H9 (cell line): ENCODE measurements around the gene FASTKD2. TPM values are rescaled to one million over a fixed set of nuclear protein-coding genes. Genes with fewer than 3 reads are reported as not detected.

Experiments
- DNase-seq: peaks from one replicate; pipeline ENCODE4 v3.0.0-alpha.2; 2017
- H2AFZ ChIP-seq: one replicate; pipeline ENCODE4 v1.6.1; 2013; ENCODE audit warnings: mild to moderate bottlenecking, low read length, control low read depth, moderate library complexity
- H2AK5ac ChIP-seq: 2 replicates; pipeline ENCODE4 v1.6.1; 2013; ENCODE audit warnings: low read length, control low read depth, mixed read lengths; ENCODE audit not compliant: insufficient read length
- H2BK120ac ChIP-seq: one replicate; pipeline ENCODE4 v1.6.1; 2013; ENCODE audit warnings: low read depth, mild to moderate bottlenecking, low read length, control low read depth, inconsistent platforms; ENCODE audit not compliant: poor library complexity, severe bottlenecking
- H2BK12ac ChIP-seq: 2 replicates; pipeline ENCODE4 v1.6.1; 2013; ENCODE audit warnings: low read length, control low read depth, mixed read lengths, low read depth; ENCODE audit not compliant: insufficient read length
- H2BK15ac ChIP-seq: 2 replicates; pipeline ENCODE4 v1.6.1; 2013; ENCODE audit warnings: low read depth, low read length, control low read depth
- H2BK20ac ChIP-seq: one replicate; pipeline ENCODE4 v1.6.1; 2013; ENCODE audit warnings: low read depth, mild to moderate bottlenecking, low read length, control low read depth, inconsistent platforms; ENCODE audit not compliant: poor library complexity, severe bottlenecking
- H2BK5ac ChIP-seq: 2 replicates; pipeline ENCODE4 v1.6.1; 2013; ENCODE audit warnings: low read length, control low read depth, mixed read lengths; ENCODE audit not compliant: insufficient read length
- H3K14ac ChIP-seq: 2 replicates; pipeline ENCODE4 v1.6.1; 2013; ENCODE audit warnings: low read length, control low read depth; ENCODE audit not compliant: insufficient read depth
- H3K18ac ChIP-seq: 2 replicates; pipeline ENCODE4 v1.6.1; 2013; ENCODE audit warnings: low read depth, mild to moderate bottlenecking, mixed read lengths, low read length, control low read depth; ENCODE audit not compliant: insufficient read length
- H3K23ac ChIP-seq: 2 replicates; pipeline ENCODE4 v1.6.1; 2013; ENCODE audit warnings: low read length, control low read depth, mixed read lengths, low read depth; ENCODE audit not compliant: insufficient read length
- H3K23me2 ChIP-seq: 2 replicates; pipeline ENCODE4 v1.6.1; 2013; ENCODE audit warnings: low read depth, mild to moderate bottlenecking, mixed read lengths, low read length, control low read depth; ENCODE audit not compliant: insufficient read length, poor library complexity, severe bottlenecking
- H3K27ac ChIP-seq: 2 replicates; pipeline ENCODE4 v1.5.1; 2013; ENCODE audit warnings: low read length, control low read depth, mixed read lengths, low read depth; ENCODE audit not compliant: insufficient read length
- H3K27me3 ChIP-seq: 2 replicates; pipeline ENCODE4 v1.6.1; 2013; ENCODE audit warnings: low read length, control low read depth, inconsistent platforms; ENCODE audit not compliant: insufficient read depth
- H3K4ac ChIP-seq: 2 replicates; pipeline ENCODE4 v1.6.1; 2013; ENCODE audit warnings: low read depth, mild to moderate bottlenecking, control low read depth, inconsistent platforms, low read length, moderate library complexity
- H3K4me1 ChIP-seq: 2 replicates; pipeline ENCODE4 v1.6.1; 2013; ENCODE audit warnings: low read length, control low read depth, inconsistent platforms; ENCODE audit not compliant: insufficient read depth
- H3K4me2 ChIP-seq: 2 replicates; pipeline ENCODE4 v1.6.1; 2013; ENCODE audit warnings: low read length, control low read depth, mixed read lengths; ENCODE audit not compliant: insufficient read length, insufficient read depth
- H3K56ac ChIP-seq: 2 replicates; pipeline ENCODE4 v1.6.1; 2013; ENCODE audit warnings: low read depth, mild to moderate bottlenecking, mixed read lengths, low read length, control low read depth; ENCODE audit not compliant: insufficient read length
- H3K79me1 ChIP-seq: 2 replicates; pipeline ENCODE4 v1.6.1; 2013; ENCODE audit warnings: low read depth, mild to moderate bottlenecking, moderate library complexity, low read length, control low read depth, inconsistent platforms; ENCODE audit not compliant: insufficient read depth, poor library complexity, severe bottlenecking
- H3K79me2 ChIP-seq: 2 replicates; pipeline ENCODE4 v1.6.1; 2013; ENCODE audit warnings: low read length, control low read depth, inconsistent platforms; ENCODE audit not compliant: insufficient read depth
- H3K9ac ChIP-seq: 2 replicates; pipeline ENCODE4 v1.6.1; 2013; ENCODE audit warnings: low read length, control low read depth, mixed read lengths; ENCODE audit not compliant: insufficient read length; ENCODE audit errors: extremely low read depth
- H3K9me3 ChIP-seq: one replicate; pipeline ENCODE4 v1.6.1; 2013; ENCODE audit warnings: low read depth, low read length, inconsistent platforms; ENCODE audit not compliant: control insufficient read depth
- H3T11ph ChIP-seq: one replicate; pipeline ENCODE4 v1.6.1; 2013; ENCODE audit warnings: mild to moderate bottlenecking, low read length, control low read depth, inconsistent platforms
- H4K20me1 ChIP-seq: one replicate; pipeline ENCODE4 v1.6.1; 2013; ENCODE audit not compliant: control insufficient read depth, insufficient read length, insufficient read depth
- H4K5ac ChIP-seq: 2 replicates; pipeline ENCODE4 v1.6.1; 2013; ENCODE audit warnings: low read depth, mild to moderate bottlenecking, mixed read lengths, low read length, control low read depth; ENCODE audit not compliant: insufficient read length
- H4K8ac ChIP-seq: replicated peaks from 2 replicates; pipeline ENCODE4 v1.6.1; 2013; ENCODE audit warnings: low read length, control low read depth, mixed read lengths, low read depth; ENCODE audit not compliant: insufficient read length
- H4K91ac ChIP-seq: 2 replicates; pipeline ENCODE4 v1.6.1; 2013; ENCODE audit warnings: low read depth, mild to moderate bottlenecking, moderate library complexity, mixed read lengths, low read length, control low read depth; ENCODE audit not compliant: insufficient read length
- H3K27ac Mint-ChIP-seq, 3 experiments: 2 replicates in 2 of 3; 3 replicates in 1 of 3; pipeline ENCODE4 v1.8.0; 2020 to 2021; ENCODE audit warnings: mixed read lengths in 3 of 3, mild to moderate bottlenecking in 1 of 3, moderate library complexity in 1 of 3
- H3K27me3 Mint-ChIP-seq: 2 replicates; pipeline ENCODE4 v1.8.0; 2021; ENCODE audit warnings: low read depth, mild to moderate bottlenecking, moderate library complexity, mixed read lengths
- H3K36me3 Mint-ChIP-seq, 3 experiments: 2 replicates in 2 of 3; 3 replicates in 1 of 3; pipeline ENCODE4 v1.8.0; 2020 to 2021; ENCODE audit warnings: low read depth in 3 of 3, mixed read lengths in 3 of 3; ENCODE audit not compliant: insufficient read depth in 1 of 3
- H3K4me1 Mint-ChIP-seq, 2 experiments: 2 replicates each; pipeline ENCODE4 v1.8.0; 2020; ENCODE audit warnings: mixed read lengths in 2 of 2
- H3K4me3 Mint-ChIP-seq, 2 experiments: 2 replicates in 1 of 2; 3 replicates in 1 of 2; pipeline ENCODE4 v1.8.0; 2020 to 2021; ENCODE audit warnings: mild to moderate bottlenecking in 2 of 2, mixed read lengths in 2 of 2, moderate library complexity in 1 of 2
- H3K9me3 Mint-ChIP-seq, 2 experiments: 2 replicates in 1 of 2; 3 replicates in 1 of 2; pipeline ENCODE4 v1.8.0; 2020; ENCODE audit warnings: mild to moderate bottlenecking in 2 of 2, mixed read lengths in 2 of 2, moderate library complexity in 1 of 2
- CTCF ChIP-seq: fragments of 200-600 bp; sonication (generic); conservative IDR thresholded peaks from 3 replicates; pipeline ENCODE4 v1.8.0; 2021; ENCODE audit warnings: antibody characterized with exemption, mild to moderate bottlenecking
- WGBS: extraction: QIAGEN DNeasy Blood & Tissue Kit; methylation state at CpG from one replicate; pipeline ENCODE4 v1.1.7; 2013; ENCODE audit warnings: missing lambda C conversion rate, low lambda C conversion rate, mixed read lengths; ENCODE audit not compliant: insufficient read length; ENCODE audit errors: extremely low coverage; 5-methylcytosine and 5-hydroxymethylcytosine counted together
- total RNA-seq: library from RNA; stranded (reverse); gene quantifications from 2 replicates; pipeline ENCODE4 v1.2.1, GENCODE V29; 2021

The FASTKD2 gene
- total RNA-seq, 1 experiment from 2014 or later: 39.2 TPM

- Mint-ChIP-seq H3K27ac (no peak overlapping the region), H3K4me3 (no peak overlapping the region), H3K9me3 (no peaks in the 10 kb centered on the region), H3K4me1 (peaks cover 4 to 7% of the 10 kb centered on the region in 2 experiments; a peak in 3 of 4 replicates), H3K27me3 (no peaks in the 10 kb centered on the region), H3K36me3 (0 out of 7 replicates have a peak, but pooled peaks cover 0 to 2% (median 0%) of the 10 kb centered on the region in 3 experiments)
- H4K8ac ChIP-seq: no peak overlapping the region
- H3K23me2 ChIP-seq: no peaks in the 10 kb centered on the region
- H3K56ac ChIP-seq: no peak overlapping the region
- TF ChIP-seq CTCF: no peak
- no peak overlapping the region for H2BK120ac ChIP-seq
- no peaks in the 10 kb centered on the region for H3K79me2 ChIP-seq
- no peak overlapping the region for H2BK12ac ChIP-seq
- H2BK15ac ChIP-seq: no peak overlapping the region
- H4K5ac ChIP-seq: no peak overlapping the region
- no peak overlapping the region for H3K14ac ChIP-seq
- no peaks in the 10 kb centered on the region for H3K79me1 ChIP-seq
- peaks cover 4% of the 10 kb centered on the region; the same call in 1 of the 2 replicates for H3K4me1 ChIP-seq
- no peak overlapping the region for H4K91ac ChIP-seq
- H3K27me3 ChIP-seq: no peaks in the 10 kb centered on the region
- H3K9me3 ChIP-seq: no peaks in the 10 kb centered on the region
- no peak overlapping the region for H3K18ac ChIP-seq
- H3K4me2 ChIP-seq: no peak overlapping the region
- H2AFZ ChIP-seq: no peak overlapping the region
- H2BK20ac ChIP-seq: no peak overlapping the region
- no CpG with 5 or more reads among the region's 5 CpGs for WGBS
- H3K23ac ChIP-seq: no peak overlapping the region
- no peaks in the 10 kb centered on the region for H4K20me1 ChIP-seq
- no peak overlapping the region for H3K9ac ChIP-seq
- no peak overlapping the region for H2BK5ac ChIP-seq
- H3K27ac ChIP-seq: no peak overlapping the region
- no peak overlapping the region for H3T11ph ChIP-seq
- H2AK5ac ChIP-seq: no peak overlapping the region
- no peak for DNase-seq
- no peak overlapping the region for H3K4ac ChIP-seq
Observed at GRCh38 chr2:206824993-206825392, 59.6 kb downstream of the FASTKD2 start.
